ENCODE results near the gene CETN3.
"Not testable (repeated sequence)": the region's sequence is repeated elsewhere in the genome, so short reads cannot be mapped to it uniquely, and the experiment has no call there.

The CETN3 gene

GRCh38 chr5:90347462-90347861 lies 62.1 kb downstream of the CETN3 start:
- H3K27me3 ChIP-seq (ENCODE audit: control insufficient read depth, insufficient read depth, low read length) = no peaks in the 10 kb centered on the region
- H3K9ac ChIP-seq (ENCODE audit: low read length) = no peak overlapping the region
- H3K4me1 ChIP-seq (ENCODE audit: control insufficient read depth, insufficient read depth, low read length) = no peaks in the 10 kb centered on the region
- H3K9me3 ChIP-seq (ENCODE audit: control insufficient read depth, low read length) = no peaks in the 10 kb centered on the region
- no peak overlapping the region for H3K4me3 ChIP-seq (ENCODE audit: low read length)
- H3K36me3 ChIP-seq (ENCODE audit: control insufficient read depth, insufficient read depth, low read length) = no peaks in the 10 kb centered on the region

GRCh38 chr5:90345684-90346083 lies 63.9 kb downstream of the CETN3 start:
- Histone ChIP-seq H3K9ac (ENCODE audit: low read length) (no peak overlapping the region), H3K9me3 (ENCODE audit: control insufficient read depth, low read length) (no peaks in the 10 kb centered on the region), H3K27me3 (ENCODE audit: control insufficient read depth, insufficient read depth, low read length) (no peaks in the 10 kb centered on the region), H3K36me3 (ENCODE audit: control insufficient read depth, insufficient read depth, low read length) (no peaks in the 10 kb centered on the region), H3K4me1 (ENCODE audit: control insufficient read depth, insufficient read depth, low read length) (no peaks in the 10 kb centered on the region), H3K4me3 (ENCODE audit: low read length) (no peak overlapping the region)

- Histone ChIP-seq H3K36me3 (ENCODE audit: control insufficient read depth, insufficient read depth, low read length) (no peaks in the 10 kb centered on the region), H3K4me3 (ENCODE audit: low read length) (no peak overlapping the region), H3K4me1 (ENCODE audit: control insufficient read depth, insufficient read depth, low read length) (no peaks in the 10 kb centered on the region), H3K27me3 (ENCODE audit: control insufficient read depth, insufficient read depth, low read length) (no peaks in the 10 kb centered on the region), H3K9me3 (ENCODE audit: control insufficient read depth, low read length) (no peaks in the 10 kb centered on the region), H3K9ac (ENCODE audit: low read length) (no peak overlapping the region)
These were observed 64.9 kb downstream of the CETN3 start for GRCh38 chr5:90344689-90345088.

GRCh38 chr5:90343731-90344130 lies 65.8 kb downstream of the CETN3 start:
- H3K4me3 ChIP-seq (ENCODE audit: low read length); H3K9ac ChIP-seq (ENCODE audit: low read length); H3K4me1 ChIP-seq (ENCODE audit: control insufficient read depth, insufficient read depth, low read length); H3K9me3 ChIP-seq (ENCODE audit: control insufficient read depth, low read length); H3K27me3 ChIP-seq (ENCODE audit: control insufficient read depth, insufficient read depth, low read length); H3K36me3 ChIP-seq (ENCODE audit: control insufficient read depth, insufficient read depth, low read length): not testable (repeated sequence)

- H3K9me3 ChIP-seq (ENCODE audit: control insufficient read depth, low read length) = no peaks in the 10 kb centered on the region
- H3K27me3 ChIP-seq (ENCODE audit: control insufficient read depth, insufficient read depth, low read length) = no peaks in the 10 kb centered on the region
- no peak overlapping the region for H3K9ac ChIP-seq (ENCODE audit: low read length)
- H3K36me3 ChIP-seq (ENCODE audit: control insufficient read depth, insufficient read depth, low read length) = no peaks in the 10 kb centered on the region
- no peak overlapping the region for H3K4me3 ChIP-seq (ENCODE audit: low read length)
- H3K4me1 ChIP-seq (ENCODE audit: control insufficient read depth, insufficient read depth, low read length) = no peaks in the 10 kb centered on the region
These were observed 67.0 kb downstream of the CETN3 start for GRCh38 chr5:90342576-90342975.

Data from mucosa of stomach (tissue), 1 donor.